Chondrocyte (in vitro differentiated cells): ENCODE data around the gene SARM1. TPM values are rescaled to one million over a fixed set of nuclear protein-coding genes. Genes with fewer than 3 reads are reported as not detected.

ENCODE experiments used
- DNase-seq: peaks from one replicate; pipeline ENCODE4 v3.0.0; 2021; ENCODE audit warnings: mixed read lengths, low spot score
- H3K27ac Mint-ChIP-seq: one replicate; pipeline ENCODE4 v1.8.0; 2021; ENCODE audit warnings: mild to moderate bottlenecking, moderate library complexity, mixed read lengths; ENCODE audit not compliant: unreplicated experiment
- H3K27me3 Mint-ChIP-seq: 2 replicates; pipeline ENCODE4 v1.8.0; 2021; ENCODE audit warnings: low read depth, mixed read lengths
- H3K36me3 Mint-ChIP-seq: 2 replicates; pipeline ENCODE4 v1.8.0; 2021; ENCODE audit warnings: low read depth, mixed read lengths
- H3K4me1 Mint-ChIP-seq: 2 replicates; pipeline ENCODE4 v1.8.0; 2021; ENCODE audit warnings: low read depth, mild to moderate bottlenecking, mixed read lengths
- H3K4me3 Mint-ChIP-seq: one replicate; pipeline ENCODE4 v1.8.0; 2021; ENCODE audit warnings: mild to moderate bottlenecking, moderate library complexity, mixed read lengths; ENCODE audit not compliant: unreplicated experiment
- H3K9me3 Mint-ChIP-seq: 2 replicates; pipeline ENCODE4 v1.8.0; 2021; ENCODE audit warnings: low read depth, mixed read lengths
- total RNA-seq: library from RNA; stranded (reverse); gene quantifications from 3 replicates; pipeline ENCODE4 v1.2.1, GENCODE V29; 2021
- TF ChIP-seq, protein P1 (sequence below): fragments of 200-600 bp; sonication (generic); IDR thresholded peaks from 2 replicates; pipeline ENCODE4 v1.5.0; 2021; ENCODE audit warnings: antibody characterized with exemption, mild to moderate bottlenecking, moderate library complexity

Gene SARM1
- total RNA-seq, 1 donor from 2014 or later = 24.1 TPM

DNA sequence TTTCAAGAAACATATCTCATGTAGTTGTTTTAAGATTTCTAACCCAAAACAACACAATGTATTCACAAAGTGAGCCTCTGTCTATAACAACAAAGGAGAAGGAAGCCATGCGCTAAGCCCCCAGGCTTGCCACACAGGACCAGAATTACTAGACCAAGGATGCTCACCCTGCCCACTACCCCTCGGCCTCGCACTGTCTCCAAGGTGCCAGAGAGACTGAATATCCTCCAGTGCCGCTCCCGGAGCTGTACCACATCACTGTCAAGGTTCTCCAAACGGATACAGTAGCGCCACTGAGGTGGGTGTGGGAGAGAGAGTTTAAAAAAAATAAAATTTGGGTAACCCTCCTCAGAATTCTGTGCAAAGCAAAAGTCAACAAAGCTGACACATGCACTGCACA is 21.2 kb upstream of the SARM1 start:
- H3K27ac Mint-ChIP-seq = no peak overlapping the region
- peaks cover 29% of the 10 kb centered on the region for H3K4me1 Mint-ChIP-seq
- H3K36me3 Mint-ChIP-seq = peaks cover 31% of the 10 kb centered on the region

DNA sequence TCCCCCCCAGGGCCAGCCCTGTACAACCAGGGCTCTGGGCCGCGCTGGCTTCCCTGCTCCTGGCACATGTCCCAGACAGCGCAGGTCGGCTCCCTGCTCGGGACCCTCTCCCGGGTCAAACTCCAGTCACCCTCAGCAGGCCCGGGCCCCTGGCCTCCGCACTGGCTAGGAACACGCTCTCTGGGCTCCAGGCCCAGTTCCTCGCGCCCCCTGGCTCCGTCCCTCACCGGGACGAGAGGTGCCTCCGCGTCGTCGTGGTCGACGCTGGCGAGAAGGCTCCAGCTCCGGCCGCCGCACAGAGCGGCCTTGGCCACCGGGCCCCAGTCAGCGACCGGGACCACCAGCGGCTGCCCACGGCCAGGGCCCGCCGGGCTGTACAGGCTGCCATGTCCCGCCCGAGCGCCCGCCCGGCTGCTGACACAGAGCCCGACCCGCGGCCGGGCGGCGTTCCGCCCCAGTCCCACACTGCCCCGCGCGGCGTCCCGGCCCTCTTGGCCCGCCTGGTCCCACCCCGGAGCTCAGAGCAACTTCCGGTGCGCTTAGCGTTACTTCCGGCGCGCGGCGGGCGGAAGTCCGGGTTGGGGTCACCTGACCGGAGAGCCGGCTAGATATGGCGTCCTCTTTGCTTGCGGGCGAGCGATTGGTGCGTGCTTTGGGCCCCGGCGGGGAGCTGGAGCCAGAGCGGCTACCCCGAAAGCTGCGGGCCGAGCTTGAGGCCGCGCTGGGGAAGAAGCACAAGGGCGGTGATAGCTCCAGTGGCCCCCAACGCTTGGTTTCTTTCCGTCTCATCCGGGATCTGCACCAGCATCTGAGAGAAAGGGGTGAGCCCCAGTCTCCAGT is 14.2 kb upstream of the SARM1 start, which contains the start of gene POLDIP2:
POLDIP2 (minus strand) TSS at position 467 of the 840 bp plus-strand sequence; CDS start at position 388, 79 bp downstream.
- TF ChIP-seq, protein P1, sequence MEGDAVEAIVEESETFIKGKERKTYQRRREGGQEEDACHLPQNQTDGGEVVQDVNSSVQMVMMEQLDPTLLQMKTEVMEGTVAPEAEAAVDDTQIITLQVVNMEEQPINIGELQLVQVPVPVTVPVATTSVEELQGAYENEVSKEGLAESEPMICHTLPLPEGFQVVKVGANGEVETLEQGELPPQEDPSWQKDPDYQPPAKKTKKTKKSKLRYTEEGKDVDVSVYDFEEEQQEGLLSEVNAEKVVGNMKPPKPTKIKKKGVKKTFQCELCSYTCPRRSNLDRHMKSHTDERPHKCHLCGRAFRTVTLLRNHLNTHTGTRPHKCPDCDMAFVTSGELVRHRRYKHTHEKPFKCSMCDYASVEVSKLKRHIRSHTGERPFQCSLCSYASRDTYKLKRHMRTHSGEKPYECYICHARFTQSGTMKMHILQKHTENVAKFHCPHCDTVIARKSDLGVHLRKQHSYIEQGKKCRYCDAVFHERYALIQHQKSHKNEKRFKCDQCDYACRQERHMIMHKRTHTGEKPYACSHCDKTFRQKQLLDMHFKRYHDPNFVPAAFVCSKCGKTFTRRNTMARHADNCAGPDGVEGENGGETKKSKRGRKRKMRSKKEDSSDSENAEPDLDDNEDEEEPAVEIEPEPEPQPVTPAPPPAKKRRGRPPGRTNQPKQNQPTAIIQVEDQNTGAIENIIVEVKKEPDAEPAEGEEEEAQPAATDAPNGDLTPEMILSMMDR = peak; percentile 52
- DNase-seq = peak; percentile 98
- H3K4me1 Mint-ChIP-seq = peaks cover 24% of the 10 kb centered on the region
- peak within 1 kb of the TSS; percentile 92 for H3K4me3 Mint-ChIP-seq
- peaks cover 17% of the 10 kb centered on the region for H3K36me3 Mint-ChIP-seq
- no peaks in the 10 kb centered on the region for H3K9me3 Mint-ChIP-seq
- peak within 1 kb of the TSS; percentile 91 for H3K27ac Mint-ChIP-seq
- no peaks in the 10 kb centered on the region for H3K27me3 Mint-ChIP-seq

More for the DNA sequence above, 21.2 kb upstream of the SARM1 start:
- TF ChIP-seq, protein P1 = no peak
- Mint-ChIP-seq H3K9me3 (no peaks in the 10 kb centered on the region), H3K4me3 (no peak overlapping the region), H3K27me3 (no peaks in the 10 kb centered on the region)
- DNase-seq = peak; percentile 60

DNA sequence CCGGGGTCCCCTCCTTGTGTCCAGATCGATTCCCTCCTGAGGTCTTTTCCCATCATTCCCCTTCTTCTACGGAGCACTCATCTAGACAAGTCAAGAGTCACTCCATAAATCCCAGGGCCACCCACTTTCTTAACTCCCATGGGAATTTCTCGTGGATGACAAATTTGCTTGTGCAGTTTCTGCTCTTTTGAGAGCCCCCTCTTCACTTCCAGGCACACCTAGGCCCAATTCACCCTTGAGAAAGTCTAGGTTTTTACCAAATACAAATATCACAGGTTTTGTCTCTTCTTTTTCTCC is 13.6 kb upstream of the SARM1 start:
- no peak for DNase-seq
- peak overlapping the region; percentile 91 for H3K27ac Mint-ChIP-seq
- H3K27me3 Mint-ChIP-seq = no peaks in the 10 kb centered on the region
- H3K4me3 Mint-ChIP-seq = peak overlapping the region; percentile 92
- peaks cover 24% of the 10 kb centered on the region for H3K4me1 Mint-ChIP-seq
- TF ChIP-seq, protein P1 = no peak
- H3K36me3 Mint-ChIP-seq = peaks cover 17% of the 10 kb centered on the region
- H3K9me3 Mint-ChIP-seq = no peaks in the 10 kb centered on the region

DNA sequence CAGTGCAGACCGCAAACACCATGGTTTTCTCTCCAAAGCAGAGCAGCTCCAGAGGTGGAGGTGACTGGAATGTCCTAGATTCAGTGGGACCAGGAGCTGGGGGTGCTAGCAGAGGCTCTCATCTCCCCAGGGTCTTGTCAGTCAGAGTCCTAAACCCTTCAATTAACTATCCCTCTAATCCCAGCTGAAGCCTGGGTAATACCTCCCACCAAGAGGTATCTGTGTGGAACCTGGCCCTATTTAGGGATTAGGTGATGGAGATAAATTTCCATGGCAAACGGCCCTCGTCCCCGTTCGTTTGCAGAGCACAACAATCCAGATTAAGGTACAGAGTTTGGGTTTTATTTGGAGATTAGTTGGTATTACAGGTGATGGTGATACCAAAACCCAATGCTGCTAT is 8.3 kb upstream of the SARM1 start:
- no peaks in the 10 kb centered on the region for H3K9me3 Mint-ChIP-seq
- H3K4me1 Mint-ChIP-seq = peaks cover 4% of the 10 kb centered on the region
- H3K27ac Mint-ChIP-seq = no peak overlapping the region
- no peak for DNase-seq
- peaks cover 9% of the 10 kb centered on the region for H3K36me3 Mint-ChIP-seq
- H3K4me3 Mint-ChIP-seq = no peak overlapping the region
- H3K27me3 Mint-ChIP-seq = no peaks in the 10 kb centered on the region
- TF ChIP-seq, protein P1 = no peak

DNA sequence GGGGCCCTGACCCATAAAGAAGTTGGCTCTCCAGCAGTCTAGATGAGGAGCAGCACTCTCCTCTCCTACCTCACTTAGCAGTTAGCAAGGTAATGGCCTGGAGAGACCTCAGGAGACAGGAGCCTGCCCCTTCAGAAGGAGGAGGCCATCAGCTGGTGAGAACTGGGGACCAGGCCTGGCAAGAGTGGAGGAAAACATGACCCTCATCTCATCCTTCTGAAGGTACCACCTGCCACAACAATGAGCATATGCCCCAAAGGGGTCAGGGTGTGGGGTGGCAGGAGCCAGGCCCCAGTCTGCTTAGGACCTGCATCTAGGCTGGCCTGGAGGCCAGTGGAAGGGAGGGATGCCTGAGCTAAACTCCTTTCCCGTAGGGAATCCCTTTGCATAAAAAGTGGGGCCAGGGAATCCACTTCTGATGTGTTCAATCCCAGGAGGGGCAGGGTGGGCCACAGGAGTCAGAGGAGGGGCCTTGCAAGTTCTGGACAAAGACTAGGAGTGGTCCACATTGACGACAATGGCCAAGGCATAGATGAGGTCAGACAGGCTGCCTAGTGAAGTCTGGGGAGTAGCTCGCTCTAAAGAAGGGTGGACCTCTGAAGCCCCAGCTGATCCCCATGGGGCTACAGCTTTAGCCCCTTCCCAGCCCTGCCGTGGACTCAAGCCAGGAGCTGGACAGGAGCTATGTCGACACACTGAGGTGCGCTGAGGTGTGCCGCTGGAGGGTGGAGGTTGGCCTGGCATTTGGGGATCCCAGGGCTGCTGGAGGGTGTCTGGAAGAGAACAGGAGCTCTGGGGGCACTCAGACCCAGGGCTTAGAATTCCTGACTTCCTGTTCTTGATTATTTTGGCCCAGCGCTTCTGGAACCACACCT is 7.5 kb upstream of the SARM1 start:
- no peaks in the 10 kb centered on the region for H3K9me3 Mint-ChIP-seq
- H3K36me3 Mint-ChIP-seq = peaks cover 9% of the 10 kb centered on the region
- peak; percentile 72 for DNase-seq
- no peak overlapping the region for H3K4me3 Mint-ChIP-seq
- TF ChIP-seq, protein P1 = no peak
- H3K27ac Mint-ChIP-seq = no peak overlapping the region
- no peaks in the 10 kb centered on the region for H3K4me1 Mint-ChIP-seq
- no peaks in the 10 kb centered on the region for H3K27me3 Mint-ChIP-seq
